GM18907 (cell line): ENCODE results near the gene ACACA.

ENCODE experiments used
- ATAC-seq: cut with Tn5 transposase; IDR thresholded peaks from one replicate; pipeline ENCODE4 v1.9.1; 2021; ENCODE audit warnings: mild to moderate bottlenecking, moderate library complexity; ENCODE audit not compliant: unreplicated experiment

The ACACA gene

GRCh38 chr17:37299257-37299980, 107.2 kb downstream of the ACACA start:
- ATAC-seq = no peak

DNA sequence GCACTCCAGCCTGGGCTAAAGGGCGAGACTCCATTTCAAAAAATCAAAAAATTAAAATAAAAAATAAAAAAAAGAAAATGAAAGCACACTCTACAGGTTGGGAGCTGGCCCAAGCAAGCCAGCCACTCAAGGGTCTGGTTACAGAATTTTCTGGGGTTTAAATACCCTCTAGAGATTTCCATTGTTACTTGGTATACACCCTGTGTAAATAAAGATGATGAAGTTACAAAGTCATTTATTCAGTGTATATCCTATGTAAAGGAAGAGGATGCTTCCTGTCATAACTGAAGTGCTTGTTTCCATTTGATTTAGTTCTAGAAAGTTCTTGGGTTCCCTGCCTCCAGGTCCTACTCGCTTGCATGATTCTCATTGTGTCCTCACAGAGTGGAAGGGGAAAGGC, 110.7 kb downstream of the ACACA start:
- no peak for ATAC-seq

- no peak for ATAC-seq
Measured at GRCh38 chr17:37294888-37295287, 111.7 kb downstream of the ACACA start.

DNA sequence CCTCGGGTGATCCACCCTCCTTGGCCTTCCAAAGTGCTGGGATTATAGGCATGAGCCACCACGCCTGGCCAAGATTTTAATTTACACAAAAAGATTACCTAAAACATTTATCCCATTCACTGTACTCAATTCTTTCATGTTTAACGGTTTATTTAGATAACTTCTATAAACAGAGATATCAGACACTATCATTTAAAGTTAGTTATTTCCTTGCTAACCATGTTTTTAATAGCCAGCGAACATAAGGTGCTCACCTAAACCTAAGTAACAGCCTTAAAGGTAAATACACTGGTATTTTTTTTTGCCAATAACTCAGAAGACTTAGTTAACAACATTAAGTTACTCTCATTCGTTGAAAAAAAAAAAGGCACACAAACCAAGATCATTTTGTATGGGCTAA, 112.9 kb downstream of the ACACA start:
- no peak for ATAC-seq

GRCh38 chr17:37292429-37293139, 114.1 kb downstream of the ACACA start:
- no peak for ATAC-seq

- no peak for ATAC-seq
Measured at GRCh38 chr17:37291351-37291750, 115.3 kb downstream of the ACACA start.

GRCh38 chr17:37286430-37286829, 120.2 kb downstream of the ACACA start:
- no peak for ATAC-seq

GRCh38 chr17:37284191-37284590, 122.4 kb downstream of the ACACA start:
- no peak for ATAC-seq

- no peak for ATAC-seq
Measured at GRCh38 chr17:37283414-37283961, 123.1 kb downstream of the ACACA start.

DNA sequence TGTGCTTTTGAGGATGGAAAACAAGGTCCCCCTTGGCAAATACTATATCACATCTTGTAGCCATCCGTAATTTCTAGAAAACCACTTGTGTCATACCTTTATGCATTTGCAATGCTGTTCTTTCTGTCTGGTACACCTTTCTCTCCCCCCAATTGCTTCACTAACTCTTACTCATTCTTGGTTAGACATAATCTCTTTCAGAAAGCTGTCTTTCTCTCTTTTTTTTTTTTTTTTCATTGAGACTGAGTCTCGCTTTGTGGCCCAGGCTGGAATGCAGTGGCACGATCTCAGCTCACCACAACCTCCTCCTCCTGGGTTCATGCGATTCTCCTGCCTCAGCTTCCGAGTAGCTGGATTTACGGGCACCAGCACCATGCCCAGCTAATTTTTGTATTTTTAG, 125.8 kb downstream of the ACACA start:
- no peak for ATAC-seq

- no peak for ATAC-seq
Measured at GRCh38 chr17:37278247-37278894, 128.3 kb downstream of the ACACA start.

DNA sequence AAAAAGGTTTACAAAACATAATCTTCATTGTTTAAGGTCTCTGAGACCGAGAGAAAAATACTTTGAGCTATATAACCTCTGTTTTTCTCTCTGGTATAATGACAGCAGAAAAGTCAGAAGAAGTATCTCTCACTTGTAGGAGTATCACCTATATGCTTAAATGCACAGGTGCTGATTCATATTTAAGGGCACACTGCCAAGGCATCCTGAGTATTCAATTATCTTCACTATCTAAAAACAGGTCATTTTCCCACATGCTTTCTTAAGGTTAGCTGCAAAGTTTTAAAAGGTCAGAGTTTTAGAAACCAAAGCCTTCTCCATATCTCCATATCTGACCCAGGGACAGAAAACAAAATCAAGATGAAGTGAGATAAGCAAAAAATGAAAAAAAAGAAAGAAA, 130.2 kb downstream of the ACACA start:
- no peak for ATAC-seq

GRCh38 chr17:37274461-37274860, 132.2 kb downstream of the ACACA start:
- no peak for ATAC-seq

DNA sequence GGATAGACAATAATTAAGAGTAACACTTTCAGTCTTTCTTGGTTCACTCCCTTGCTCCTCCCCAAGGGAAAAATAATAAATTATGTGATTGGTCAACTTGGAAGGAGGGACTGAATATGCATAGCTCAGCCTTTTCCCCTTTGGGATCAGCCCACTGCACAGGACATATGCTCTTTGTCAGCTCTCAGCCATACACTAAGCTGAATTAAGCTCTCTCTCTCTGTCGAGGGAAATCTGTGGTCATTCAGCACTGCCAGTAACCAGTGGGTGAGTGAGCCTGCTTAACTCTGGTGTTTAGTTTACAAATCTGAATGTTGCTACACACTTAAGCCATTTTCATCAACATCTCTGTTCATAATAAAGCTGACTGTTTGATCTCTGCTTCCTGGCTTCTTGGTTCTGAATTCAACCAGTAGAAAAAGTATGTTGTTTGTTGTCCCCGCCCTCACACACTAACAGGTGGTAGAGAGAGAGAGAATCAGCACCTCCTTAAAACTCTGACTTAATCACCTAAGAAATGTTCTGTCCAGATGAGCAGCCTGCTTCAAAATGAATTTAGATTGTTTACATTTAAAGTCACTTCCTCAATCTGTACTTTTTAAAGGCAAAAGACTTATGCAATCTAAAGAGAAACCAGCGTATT, 133.1 kb downstream of the ACACA start:
- ATAC-seq = no peak

GRCh38 chr17:37265446-37266173, 141.0 kb downstream of the ACACA start:
- ATAC-seq = no peak

GRCh38 chr17:37261286-37261685, 145.3 kb downstream of the ACACA start:
- no peak for ATAC-seq

DNA sequence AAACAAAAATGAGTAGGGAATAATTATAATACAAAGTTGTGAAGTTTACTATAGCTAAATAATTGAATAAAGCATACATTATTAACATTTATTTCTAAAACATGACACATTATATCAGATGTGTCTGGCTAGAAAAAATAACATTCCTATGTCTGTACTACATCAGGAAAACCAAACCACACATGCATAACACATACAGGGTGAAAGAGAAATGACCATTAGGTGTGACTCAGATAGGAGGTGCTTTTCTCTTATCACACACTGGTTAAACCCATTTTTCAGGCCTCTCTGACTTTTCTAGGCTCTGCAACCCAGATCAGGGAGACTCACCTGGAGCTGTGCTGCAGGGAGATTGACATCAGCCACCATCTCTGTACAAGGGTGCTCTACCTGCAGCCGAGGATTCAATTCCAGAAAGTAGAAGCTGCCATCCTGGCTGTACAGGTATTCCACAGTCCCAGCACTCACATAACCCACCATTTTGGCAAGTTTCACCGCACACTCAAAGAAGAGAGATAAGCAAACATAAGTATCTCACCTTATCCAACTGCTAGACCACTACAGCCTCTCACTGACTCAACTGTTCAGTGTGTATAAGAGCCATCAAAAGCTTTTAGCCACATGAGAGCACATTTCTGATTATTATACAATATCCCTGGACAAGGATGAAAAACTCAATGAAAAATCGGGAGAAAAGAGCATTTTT, 147.5 kb downstream of the ACACA start:
- ATAC-seq = no peak

- no peak for ATAC-seq
Measured at GRCh38 chr17:37256627-37257026, 150.0 kb downstream of the ACACA start.

- no peak for ATAC-seq
Measured at GRCh38 chr17:37255432-37255831, 151.2 kb downstream of the ACACA start.

GRCh38 chr17:37247825-37248224, 158.8 kb downstream of the ACACA start:
- no peak for ATAC-seq
